HPDE6-E6E7 (cell line): Measurements from ENCODE around the gene CDH4.

ENCODE experiments used
- DNase-seq: peaks from one replicate; pipeline ENCODE4 v3.0.0; 2011; ENCODE audit warnings: missing footprints; ENCODE audit errors: extremely low spot score

Gene CDH4

GRCh38 chr20:61926253-61926613, 674.2 kb downstream of the CDH4 start:
- no peak for DNase-seq

GRCh38 chr20:61926796-61927192, 674.7 kb downstream of the CDH4 start:
- DNase-seq: no peak

GRCh38 chr20:61927193-61927825, 675.2 kb downstream of the CDH4 start:
- DNase-seq: no peak

GRCh38 chr20:61927826-61928541, 675.9 kb downstream of the CDH4 start:
- DNase-seq: no peak

GRCh38 chr20:61929561-61929960, 677.5 kb downstream of the CDH4 start:
- no peak for DNase-seq

- no peak for DNase-seq
These were observed 678.1 kb downstream of the CDH4 start for GRCh38 chr20:61929971-61930666.

- DNase-seq: no peak
These were observed 678.9 kb downstream of the CDH4 start for GRCh38 chr20:61930776-61931475.

GRCh38 chr20:61931476-61932198, 679.6 kb downstream of the CDH4 start:
- no peak for DNase-seq

- DNase-seq: no peak
These were observed 680.1 kb downstream of the CDH4 start for GRCh38 chr20:61932199-61932592.

GRCh38 chr20:61932711-61933480, 680.8 kb downstream of the CDH4 start:
- DNase-seq: no peak

GRCh38 chr20:61933481-61933950, 681.5 kb downstream of the CDH4 start:
- no peak for DNase-seq

GRCh38 chr20:61933951-61934715, 682.1 kb downstream of the CDH4 start:
- no peak for DNase-seq

GRCh38 chr20:61934716-61935530, 682.9 kb downstream of the CDH4 start:
- no peak for DNase-seq

GRCh38 chr20:61935926-61936700, 684.1 kb downstream of the CDH4 start:
- no peak for DNase-seq

GRCh38 chr20:61936701-61937131, 684.7 kb downstream of the CDH4 start:
- no peak for DNase-seq

GRCh38 chr20:61937146-61937962, 685.3 kb downstream of the CDH4 start:
- no peak for DNase-seq
